Activated CD4-positive, alpha-beta T cell treated with anti-CD3 and anti-CD28 coated beads, Interleukin-2, amount 10 ng/mL, durations not matched to agents 24 days and 14 days (primary cell): ENCODE results near the gene RELN. TPM values are rescaled to one million over a fixed set of nuclear protein-coding genes. Genes with fewer than 3 reads are reported as not detected.
"Not testable (repeated sequence)": the region's sequence is repeated elsewhere in the genome, so short reads cannot be mapped to it uniquely, and the experiment has no call there.

ENCODE experiments used
- DNase-seq: peaks from one replicate; pipeline ENCODE4 v3.0.0; 2022
- H3K27ac Mint-ChIP-seq: one replicate; pipeline ENCODE4 v1.8.0; 2022; ENCODE audit warnings: mild to moderate bottlenecking, mixed read lengths
- H3K27me3 Mint-ChIP-seq: one replicate; pipeline ENCODE4 v1.8.0; 2022; ENCODE audit warnings: mixed read lengths
- H3K36me3 Mint-ChIP-seq: one replicate; pipeline ENCODE4 v1.8.0; 2022; ENCODE audit warnings: low read depth, mild to moderate bottlenecking, mixed read lengths
- H3K4me1 Mint-ChIP-seq: one replicate; pipeline ENCODE4 v1.8.0; 2021; ENCODE audit warnings: mixed read lengths
- H3K4me3 Mint-ChIP-seq: one replicate; pipeline ENCODE4 v1.8.0; 2022; ENCODE audit warnings: mild to moderate bottlenecking, moderate library complexity, mixed read lengths
- H3K9me3 Mint-ChIP-seq: one replicate; pipeline ENCODE4 v1.8.0; 2021; ENCODE audit warnings: mixed read lengths
- intact Hi-C: fragments of 100-400 bp; cut with micrococcal nuclease; formaldehyde crosslinking; loops from one replicate; pipeline ENCODE4 v1.15.1; 2023
- total RNA-seq: library from RNA; stranded (reverse); gene quantifications from 2 replicates; pipeline ENCODE4 v1.2.3, GENCODE V29; 2022

The RELN gene
- total RNA-seq, 1 donor from 2014 or later: not detected

DNA sequence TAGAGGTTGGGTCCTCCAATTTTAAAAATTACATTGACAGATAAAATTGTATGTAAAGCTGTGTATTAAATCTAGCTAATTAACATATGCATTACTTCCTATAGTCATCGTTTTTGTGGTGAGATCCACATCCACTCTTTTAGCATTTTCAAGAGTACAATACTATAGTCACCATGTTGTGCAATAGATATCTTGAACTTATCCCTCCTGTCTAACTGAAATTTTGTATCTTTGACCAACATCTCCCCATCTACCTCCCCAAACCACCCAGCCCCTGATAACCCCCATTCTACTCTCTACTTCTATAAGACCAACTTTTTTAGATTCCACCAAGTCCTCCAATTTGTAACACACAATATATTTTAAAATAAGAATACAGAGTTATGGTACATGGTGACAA lies 208.0 kb downstream of the RELN start:
- intact Hi-C loops: no loop called here
- no peaks in the 10 kb centered on the region for H3K27me3 Mint-ChIP-seq
- no peaks in the 10 kb centered on the region for H3K4me1 Mint-ChIP-seq
- no peak for DNase-seq
- no peaks in the 10 kb centered on the region for H3K9me3 Mint-ChIP-seq
- no peak overlapping the region for H3K4me3 Mint-ChIP-seq
- H3K36me3 Mint-ChIP-seq: no peaks in the 10 kb centered on the region
- no peak overlapping the region for H3K27ac Mint-ChIP-seq

DNA sequence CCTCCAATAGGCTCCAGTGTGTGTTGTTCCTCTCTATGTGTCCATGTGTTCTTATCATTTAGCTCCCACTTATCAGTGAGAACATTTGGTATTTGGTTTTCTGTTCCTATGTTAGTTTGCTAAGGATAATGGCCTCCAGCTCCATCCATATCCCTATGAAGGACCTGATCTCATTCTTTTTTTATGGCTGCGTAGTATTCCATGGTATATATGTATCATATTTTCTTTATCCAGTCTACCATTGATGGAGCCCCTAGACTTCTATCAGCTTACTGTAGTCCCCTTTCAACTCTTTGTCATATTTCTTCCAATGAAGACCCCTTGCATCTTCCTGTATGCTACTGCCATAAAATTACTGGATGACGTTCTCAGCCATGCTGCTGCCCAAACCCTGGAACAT lies 208.9 kb downstream of the RELN start:
- H3K9me3 Mint-ChIP-seq, H3K36me3 Mint-ChIP-seq, H3K27ac Mint-ChIP-seq, H3K4me3 Mint-ChIP-seq, intact Hi-C loops, H3K27me3 Mint-ChIP-seq, DNase-seq, H3K4me1 Mint-ChIP-seq: not testable (repeated sequence)

DNA sequence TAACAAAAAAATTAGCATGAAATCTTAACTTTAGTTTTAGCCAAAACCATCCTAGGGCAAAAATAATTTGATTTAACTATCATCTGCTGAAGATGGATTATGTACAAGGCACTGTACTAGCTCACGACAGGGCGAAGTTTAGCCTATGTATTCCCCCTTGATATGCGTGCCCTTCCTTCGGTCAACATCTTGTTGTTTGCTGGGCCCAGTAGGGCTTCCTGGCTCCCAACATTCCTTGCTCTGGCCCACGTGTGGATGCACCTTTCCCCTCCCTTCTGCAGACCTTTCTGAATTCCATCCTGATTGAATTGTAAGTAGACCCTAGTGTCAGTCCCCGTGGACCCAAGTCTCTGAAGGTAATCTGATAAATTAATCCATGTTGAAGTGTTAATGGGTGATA lies 212.0 kb downstream of the RELN start:
- Mint-ChIP-seq H3K27me3 (no peaks in the 10 kb centered on the region), H3K36me3 (no peaks in the 10 kb centered on the region), H3K4me1 (no peaks in the 10 kb centered on the region), H3K9me3 (no peaks in the 10 kb centered on the region), H3K4me3 (no peak overlapping the region), H3K27ac (no peak overlapping the region)
- DNase-seq: no peak
- intact Hi-C loops: no loop called here

DNA sequence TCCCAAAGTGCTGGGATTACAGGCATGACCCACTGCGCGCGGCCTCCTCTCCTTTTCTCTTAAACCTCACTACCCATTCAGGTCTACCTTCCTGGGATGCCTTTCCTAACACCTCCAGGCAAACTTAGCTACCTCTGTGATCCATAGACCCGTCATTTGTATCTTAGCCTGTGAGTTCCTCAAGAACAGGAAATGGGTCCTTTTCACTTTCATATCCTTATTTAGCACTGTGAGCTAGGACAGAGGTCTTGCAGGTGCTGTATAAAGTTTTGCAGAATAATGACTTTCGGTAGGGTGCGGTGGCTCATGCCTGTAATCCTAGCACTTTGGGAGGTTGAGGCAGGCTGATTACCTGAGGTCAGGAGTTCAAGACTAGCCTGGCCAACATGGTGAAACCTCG lies 215.7 kb downstream of the RELN start:
- Mint-ChIP-seq H3K36me3 (no peaks in the 10 kb centered on the region), H3K4me3 (no peak overlapping the region), H3K4me1 (no peaks in the 10 kb centered on the region), H3K27me3 (no peaks in the 10 kb centered on the region), H3K27ac (no peak overlapping the region), H3K9me3 (no peaks in the 10 kb centered on the region)
- intact Hi-C loops: no loop called here
- no peak for DNase-seq

DNA sequence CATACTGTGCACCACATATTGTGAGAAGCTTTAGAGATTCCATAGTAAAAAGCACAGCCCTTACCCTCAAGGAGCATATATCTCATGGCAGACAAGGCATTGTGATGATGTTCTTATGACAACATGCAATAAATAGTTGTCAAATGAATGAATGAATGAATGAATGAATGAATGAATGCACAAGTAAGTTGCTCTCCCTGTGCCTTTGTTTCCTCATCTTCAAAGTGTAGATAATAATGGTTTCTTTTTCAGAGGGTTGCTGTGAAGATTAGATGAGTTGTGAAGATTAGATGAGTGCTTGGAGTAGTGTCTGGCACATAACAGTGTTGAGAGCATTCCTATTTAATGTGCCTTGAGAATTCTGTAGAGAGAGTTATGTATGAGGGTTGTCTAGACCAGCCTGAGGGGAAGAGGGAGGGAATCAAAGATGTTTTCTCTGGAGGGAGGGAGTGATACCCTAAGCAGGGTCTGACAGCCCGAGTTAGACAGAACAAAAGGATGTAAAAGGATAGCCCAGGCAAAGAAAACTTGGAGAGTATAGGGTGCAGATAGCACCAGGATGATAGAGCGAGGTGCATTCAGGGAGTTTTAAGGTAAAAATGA lies 217.2 kb downstream of the RELN start:
- intact Hi-C loops: no loop called here
- no peaks in the 10 kb centered on the region for H3K4me1 Mint-ChIP-seq
- no peaks in the 10 kb centered on the region for H3K9me3 Mint-ChIP-seq
- no peak for DNase-seq
- no peak overlapping the region for H3K4me3 Mint-ChIP-seq
- no peak overlapping the region for H3K27ac Mint-ChIP-seq
- H3K36me3 Mint-ChIP-seq: no peaks in the 10 kb centered on the region
- H3K27me3 Mint-ChIP-seq: no peaks in the 10 kb centered on the region

DNA sequence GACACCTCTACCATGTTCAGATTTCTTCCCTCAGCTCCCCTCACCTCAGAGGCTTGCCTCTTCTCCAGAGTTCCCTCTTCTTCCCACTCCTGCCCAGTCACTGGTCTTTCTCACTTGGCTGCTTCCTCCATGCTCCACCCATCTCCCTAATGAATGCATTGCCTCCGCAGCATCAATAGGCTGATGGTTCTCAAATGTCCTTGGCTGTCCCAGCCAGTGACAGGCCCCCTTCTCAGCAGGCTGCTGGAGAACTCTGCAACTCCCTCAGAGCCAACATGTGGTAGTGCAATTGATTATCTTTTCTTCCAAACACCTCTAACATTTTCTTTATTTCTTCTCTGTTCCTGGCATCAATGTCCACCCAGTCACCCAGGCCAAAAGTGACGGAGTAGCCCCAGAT lies 218.2 kb downstream of the RELN start:
- Mint-ChIP-seq H3K4me1 (no peaks in the 10 kb centered on the region), H3K36me3 (no peaks in the 10 kb centered on the region), H3K9me3 (no peaks in the 10 kb centered on the region), H3K27ac (no peak overlapping the region), H3K27me3 (no peaks in the 10 kb centered on the region), H3K4me3 (no peak overlapping the region)
- DNase-seq: no peak
- intact Hi-C loops: no loop called here

DNA sequence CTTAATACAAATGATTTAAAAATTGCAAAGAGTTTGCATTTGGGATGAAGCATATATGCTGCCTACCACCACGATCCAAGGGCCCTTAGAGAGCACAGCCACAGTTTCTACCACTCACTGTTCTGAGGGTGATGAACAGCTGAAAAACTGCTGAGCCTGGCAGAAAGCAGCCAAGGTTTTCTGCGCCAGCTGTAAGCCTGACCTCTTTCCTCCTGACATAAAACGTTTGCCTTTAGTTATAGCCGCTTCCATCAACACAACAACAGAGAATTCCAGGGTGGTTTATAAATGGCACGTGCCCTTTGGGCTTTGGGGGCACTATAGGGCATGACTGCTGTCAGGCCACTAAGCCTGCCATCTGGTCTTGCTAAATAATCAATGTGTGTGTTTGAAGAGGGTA lies 222.8 kb downstream of the RELN start:
- Mint-ChIP-seq H3K4me3 (no peak overlapping the region), H3K9me3 (no peaks in the 10 kb centered on the region), H3K36me3 (no peaks in the 10 kb centered on the region), H3K27ac (no peak overlapping the region), H3K4me1 (no peaks in the 10 kb centered on the region), H3K27me3 (no peaks in the 10 kb centered on the region)
- intact Hi-C loops: no loop called here
- no peak for DNase-seq

DNA sequence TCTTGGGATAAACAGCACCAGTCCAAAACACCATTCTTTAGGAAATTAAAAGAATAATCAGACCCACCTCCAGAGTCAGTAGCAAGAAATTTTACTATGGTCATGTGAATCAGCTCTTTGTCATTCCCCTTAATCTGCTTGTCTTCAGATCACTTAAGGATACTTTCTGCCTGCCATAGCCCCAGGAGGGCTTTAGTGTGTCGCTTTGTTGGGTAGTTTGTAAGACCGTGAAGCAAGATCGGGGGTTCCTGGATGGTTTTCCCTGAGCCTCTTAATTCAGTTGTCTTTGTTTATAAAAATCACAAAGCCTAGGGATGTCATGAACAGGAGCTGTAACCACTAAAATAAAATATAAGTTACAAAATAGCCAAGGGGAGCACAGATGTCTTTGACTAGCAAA lies 223.6 kb downstream of the RELN start:
- intact Hi-C loops: no loop called here
- no peak for DNase-seq
- H3K4me3 Mint-ChIP-seq: no peak overlapping the region
- H3K27ac Mint-ChIP-seq: no peak overlapping the region
- H3K4me1 Mint-ChIP-seq: no peaks in the 10 kb centered on the region
- no peaks in the 10 kb centered on the region for H3K9me3 Mint-ChIP-seq
- H3K27me3 Mint-ChIP-seq: no peaks in the 10 kb centered on the region
- no peaks in the 10 kb centered on the region for H3K36me3 Mint-ChIP-seq

DNA sequence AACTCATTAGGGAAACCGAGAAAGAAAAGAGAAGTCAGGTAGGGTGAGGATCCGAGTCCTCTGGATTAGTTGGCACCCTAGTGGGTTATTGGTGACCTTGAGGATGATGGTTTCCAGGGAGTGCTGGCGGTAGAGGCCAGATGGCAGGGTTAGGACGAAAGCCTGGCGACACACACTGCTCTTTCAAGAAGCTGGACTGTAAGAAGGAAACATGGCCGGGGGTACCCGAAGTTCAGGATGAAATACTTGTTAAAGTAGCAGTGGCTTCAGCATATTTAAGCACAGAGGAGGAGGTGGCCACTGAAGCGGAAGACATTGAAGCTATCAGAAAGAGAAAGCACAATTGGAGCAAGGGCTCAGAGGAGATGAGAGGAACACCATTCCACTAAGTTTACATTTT lies 224.6 kb downstream of the RELN start:
- Mint-ChIP-seq H3K4me3 (no peak overlapping the region), H3K27me3 (no peaks in the 10 kb centered on the region), H3K36me3 (no peaks in the 10 kb centered on the region), H3K4me1 (no peaks in the 10 kb centered on the region), H3K9me3 (no peaks in the 10 kb centered on the region), H3K27ac (no peak overlapping the region)
- no peak for DNase-seq
- intact Hi-C loops: no loop called here

DNA sequence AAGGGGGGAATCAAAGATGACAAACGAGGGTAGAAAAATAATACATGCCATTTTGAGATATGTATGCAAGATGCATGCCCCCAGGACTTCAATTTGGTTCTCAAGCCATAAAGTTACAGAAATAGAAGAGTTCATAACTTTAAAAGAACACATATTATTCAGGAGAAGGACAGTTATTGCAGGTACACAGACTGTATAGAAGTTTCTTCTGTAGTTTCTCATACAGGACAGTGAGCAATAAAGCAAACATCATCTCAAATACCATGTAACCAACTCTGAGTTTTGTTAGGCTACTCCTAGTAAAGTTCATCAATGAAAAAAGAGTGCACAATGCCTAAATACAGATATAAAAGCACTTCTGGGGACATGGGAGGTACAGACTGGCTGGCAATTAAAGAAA lies 226.6 kb downstream of the RELN start:
- Mint-ChIP-seq H3K9me3 (no peaks in the 10 kb centered on the region), H3K27ac (no peak overlapping the region), H3K27me3 (no peaks in the 10 kb centered on the region), H3K36me3 (no peaks in the 10 kb centered on the region), H3K4me1 (no peaks in the 10 kb centered on the region), H3K4me3 (no peak overlapping the region)
- intact Hi-C loops: no loop called here
- DNase-seq: no peak

DNA sequence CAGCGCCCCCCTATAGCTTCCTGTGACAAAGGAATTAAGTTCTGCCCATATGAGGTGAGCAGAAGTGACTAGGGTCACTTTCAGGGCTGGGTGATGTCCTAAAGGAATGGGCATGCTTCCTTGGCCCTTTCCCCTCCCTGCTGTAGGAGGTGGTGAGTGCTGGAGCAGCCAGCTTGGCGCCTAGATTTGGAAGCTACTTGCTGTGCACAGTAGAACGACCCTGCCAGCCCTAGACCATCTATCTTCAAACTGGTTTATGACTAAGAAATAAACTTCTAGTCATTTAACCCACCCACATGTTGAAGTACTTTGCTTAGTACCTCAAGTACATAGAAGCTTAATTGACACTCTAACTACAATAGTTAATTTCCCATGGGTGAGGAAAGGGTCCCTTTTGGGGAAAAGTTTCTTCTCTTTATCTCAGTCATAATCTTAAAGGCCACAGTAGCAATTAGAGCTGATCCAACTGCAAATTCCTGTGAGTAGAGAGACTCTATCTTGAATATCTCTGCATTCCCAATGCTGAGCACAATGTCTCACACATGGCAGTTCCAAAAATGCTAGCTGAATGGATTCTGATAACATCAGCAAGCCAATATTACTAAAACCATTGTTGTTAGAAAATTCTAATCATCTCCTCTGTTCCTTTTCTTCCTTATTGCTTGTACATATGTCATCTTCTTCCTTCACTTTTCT lies 227.2 kb downstream of the RELN start:
- intact Hi-C loops: no loop called here
- H3K4me1 Mint-ChIP-seq: no peaks in the 10 kb centered on the region
- no peaks in the 10 kb centered on the region for H3K36me3 Mint-ChIP-seq
- H3K4me3 Mint-ChIP-seq: no peak overlapping the region
- peaks cover 2% of the 10 kb centered on the region for H3K27me3 Mint-ChIP-seq
- no peak for DNase-seq
- no peak overlapping the region for H3K27ac Mint-ChIP-seq
- no peaks in the 10 kb centered on the region for H3K9me3 Mint-ChIP-seq

DNA sequence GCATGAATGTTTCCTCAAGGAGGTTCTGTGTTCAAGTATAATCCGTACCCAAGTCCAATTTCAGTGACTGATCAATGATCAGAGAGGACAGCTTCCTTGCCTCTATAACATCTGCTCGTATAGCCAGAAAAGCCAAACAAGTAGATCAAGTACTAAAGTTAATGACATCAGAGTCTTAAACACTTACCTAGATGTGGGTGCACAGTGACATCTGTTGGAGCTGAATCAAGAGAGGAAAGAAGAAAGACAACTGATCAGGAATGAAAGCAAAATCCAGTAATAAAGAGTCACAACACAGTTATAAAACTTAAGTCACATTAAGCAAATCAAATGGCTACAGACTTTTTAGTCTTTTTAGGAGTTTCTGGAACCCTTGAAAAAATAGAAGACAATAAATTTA lies 236.5 kb downstream of the RELN start:
- no peak overlapping the region for H3K4me3 Mint-ChIP-seq
- H3K36me3 Mint-ChIP-seq: no peaks in the 10 kb centered on the region
- no peak for DNase-seq
- intact Hi-C loops: no loop called here
- H3K27me3 Mint-ChIP-seq: peaks cover 2% of the 10 kb centered on the region
- no peak overlapping the region for H3K27ac Mint-ChIP-seq
- no peaks in the 10 kb centered on the region for H3K4me1 Mint-ChIP-seq
- no peaks in the 10 kb centered on the region for H3K9me3 Mint-ChIP-seq

DNA sequence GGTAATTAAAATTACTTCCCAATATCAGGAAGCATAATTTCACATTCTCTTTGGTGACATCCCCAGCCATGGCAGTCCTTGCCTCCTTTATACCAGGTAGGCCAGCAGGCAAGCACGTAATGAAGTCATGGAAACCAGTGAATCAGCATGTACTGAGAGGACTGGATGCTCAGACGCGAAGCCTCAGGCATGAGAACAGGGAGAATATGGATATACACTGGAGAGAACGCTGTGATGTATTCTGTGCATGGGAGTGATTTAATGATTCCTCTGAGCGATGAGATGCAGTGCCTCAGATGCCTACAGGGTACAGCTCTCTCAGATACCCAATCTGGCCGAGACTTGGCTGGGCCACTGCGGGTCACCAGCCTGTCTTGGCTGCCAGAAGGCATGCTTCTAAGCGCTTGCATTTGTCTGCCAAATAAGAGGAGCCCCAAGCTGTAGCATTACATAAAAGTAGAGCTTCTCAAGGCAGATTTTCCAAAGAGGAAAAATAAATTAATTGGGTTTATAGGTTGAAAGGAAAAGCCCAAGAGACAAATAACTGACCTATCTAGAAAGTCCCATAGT lies 238.1 kb downstream of the RELN start:
- Mint-ChIP-seq H3K9me3 (no peaks in the 10 kb centered on the region), H3K27me3 (no peaks in the 10 kb centered on the region), H3K27ac (no peak overlapping the region), H3K36me3 (no peaks in the 10 kb centered on the region), H3K4me1 (no peaks in the 10 kb centered on the region), H3K4me3 (no peak overlapping the region)
- intact Hi-C loops: no loop called here
- DNase-seq: no peak

DNA sequence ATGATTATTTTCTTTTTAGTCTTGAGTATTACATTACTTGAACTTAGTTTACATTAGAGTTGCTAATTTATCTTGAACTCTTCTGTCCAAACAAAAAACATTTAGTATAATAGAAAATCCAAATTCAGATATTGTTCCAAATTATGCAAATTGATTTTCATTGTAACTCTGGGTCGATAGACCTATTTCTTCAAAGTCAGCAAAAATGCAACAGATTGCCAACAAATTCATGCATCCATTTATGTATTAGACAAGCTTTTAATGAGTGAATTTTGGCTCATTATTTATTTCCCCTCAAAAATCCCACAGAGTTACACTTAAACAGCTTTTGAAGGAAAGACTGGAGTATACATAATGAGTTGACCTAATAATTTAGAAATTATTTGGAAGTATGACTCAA lies 240.8 kb downstream of the RELN start:
- Mint-ChIP-seq H3K9me3 (no peaks in the 10 kb centered on the region), H3K27me3 (no peaks in the 10 kb centered on the region), H3K4me3 (no peak overlapping the region), H3K4me1 (no peaks in the 10 kb centered on the region), H3K36me3 (no peaks in the 10 kb centered on the region), H3K27ac (no peak overlapping the region)
- DNase-seq: no peak
- intact Hi-C loops: no loop called here

DNA sequence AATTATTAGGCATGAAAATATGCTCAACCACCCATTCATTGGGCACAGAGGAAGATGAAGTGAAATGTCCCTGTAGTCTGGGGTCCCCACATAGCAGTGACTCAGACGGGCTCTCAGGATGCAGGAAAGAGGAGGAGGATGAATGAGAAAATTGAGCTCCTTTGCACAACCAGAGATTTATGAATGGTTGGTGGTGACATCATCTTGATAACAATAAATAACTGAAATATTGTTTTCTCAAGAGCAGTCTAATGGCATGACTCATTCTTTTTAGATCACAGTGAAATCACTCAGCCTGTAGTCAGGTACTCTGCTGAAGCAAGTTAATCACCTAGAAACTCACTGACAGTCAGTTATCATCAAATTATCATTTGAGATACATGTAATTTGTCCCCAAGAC lies 254.1 kb downstream of the RELN start:
- Mint-ChIP-seq H3K27me3 (no peaks in the 10 kb centered on the region), H3K4me1 (no peaks in the 10 kb centered on the region), H3K9me3 (no peaks in the 10 kb centered on the region), H3K36me3 (no peaks in the 10 kb centered on the region), H3K27ac (no peak overlapping the region), H3K4me3 (no peak overlapping the region)
- intact Hi-C loops: no loop called here
- no peak for DNase-seq
